CD4-positive, alpha-beta T cell treated with Interleukin-4 for 1 hour (primary cell): Measurements from ENCODE around the gene PIM3.

Source experiments
- DNase-seq, 2 donors: peaks; one replicate each; pipeline ENCODE4 v3.0.0-alpha.2; 2020 to 2022

Gene PIM3

GRCh38 chr22:49992921-49993648, 32.5 kb downstream of the PIM3 start:
- DNase-seq, result peak; percentile 72 to 75

DNA sequence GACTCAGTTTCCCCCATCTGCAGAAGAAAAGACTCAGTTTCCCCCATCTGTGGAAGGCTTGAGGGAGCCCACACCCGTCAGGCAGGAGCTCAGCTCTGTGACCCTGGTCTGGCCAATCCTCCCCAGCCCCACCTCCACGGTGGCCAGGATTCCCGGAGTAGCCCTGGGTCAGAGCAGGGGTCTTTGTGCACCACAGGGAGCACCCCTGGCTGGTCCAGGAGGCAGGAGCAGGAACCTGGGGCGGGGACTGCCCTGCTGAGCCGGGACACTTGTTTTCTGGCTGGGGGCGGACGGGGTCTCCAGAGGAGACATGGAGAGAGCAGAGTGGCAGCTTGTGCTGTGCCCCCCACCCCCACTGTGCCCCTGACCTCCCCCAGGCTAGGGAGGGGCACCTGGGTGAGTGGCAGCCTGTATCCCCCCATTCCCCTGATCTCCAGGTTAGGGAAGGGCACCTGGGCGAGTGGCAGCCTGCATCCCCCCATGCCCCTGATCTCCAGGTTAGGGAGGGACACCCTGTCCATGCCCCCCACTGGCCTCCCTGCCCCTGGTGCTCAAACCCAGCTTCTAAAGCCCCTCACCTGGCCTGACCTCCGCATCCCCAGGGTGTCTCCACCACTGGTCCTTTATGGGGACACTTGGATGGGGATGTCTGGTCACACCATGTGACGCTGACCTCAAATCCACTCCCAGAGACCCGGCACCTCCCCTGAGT, 33.2 kb downstream of the PIM3 start:
- DNase-seq, result no peak

GRCh38 chr22:49994361-49995040, 33.9 kb downstream of the PIM3 start:
- no peak for DNase-seq

DNA sequence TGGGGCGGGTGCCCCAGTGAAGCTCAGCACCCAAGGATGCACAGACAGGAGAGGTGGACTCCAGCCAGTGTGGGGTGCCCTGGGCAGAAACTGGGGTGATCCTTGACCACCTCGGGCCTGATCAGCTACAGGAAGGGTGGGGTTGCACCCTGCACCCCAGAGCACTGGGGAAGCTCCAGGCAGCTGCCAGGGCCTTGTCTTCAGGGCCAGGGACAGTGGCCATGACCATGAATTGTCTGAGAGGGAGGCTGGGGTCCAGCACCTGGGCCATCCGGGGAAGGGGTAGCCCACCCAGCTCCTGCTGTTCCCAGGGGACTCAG, 34.4 kb downstream of the PIM3 start:
- DNase-seq, result no peak

GRCh38 chr22:49995361-49996118, 35.0 kb downstream of the PIM3 start:
- no peak for DNase-seq

DNA sequence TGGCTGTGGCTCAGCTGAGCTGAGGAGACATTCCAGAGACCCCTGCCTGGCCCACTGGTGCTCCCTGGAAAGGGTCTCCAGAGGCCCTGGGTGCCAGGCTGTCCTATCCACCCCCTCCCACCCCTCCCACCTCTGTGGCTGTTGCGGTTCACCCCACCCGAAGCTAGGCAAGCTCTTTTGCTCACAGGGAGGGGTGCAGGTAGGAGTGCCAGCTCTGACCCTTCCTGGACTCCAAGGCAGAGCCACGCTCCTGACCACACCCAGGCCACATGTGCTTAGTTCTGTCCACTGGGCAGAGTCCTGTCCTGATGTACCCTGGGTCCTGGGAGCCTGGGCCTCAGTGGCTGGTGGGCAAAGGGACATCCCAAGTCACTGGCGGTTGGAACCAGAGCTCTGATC, 35.5 kb downstream of the PIM3 start:
- DNase-seq, result no peak

DNA sequence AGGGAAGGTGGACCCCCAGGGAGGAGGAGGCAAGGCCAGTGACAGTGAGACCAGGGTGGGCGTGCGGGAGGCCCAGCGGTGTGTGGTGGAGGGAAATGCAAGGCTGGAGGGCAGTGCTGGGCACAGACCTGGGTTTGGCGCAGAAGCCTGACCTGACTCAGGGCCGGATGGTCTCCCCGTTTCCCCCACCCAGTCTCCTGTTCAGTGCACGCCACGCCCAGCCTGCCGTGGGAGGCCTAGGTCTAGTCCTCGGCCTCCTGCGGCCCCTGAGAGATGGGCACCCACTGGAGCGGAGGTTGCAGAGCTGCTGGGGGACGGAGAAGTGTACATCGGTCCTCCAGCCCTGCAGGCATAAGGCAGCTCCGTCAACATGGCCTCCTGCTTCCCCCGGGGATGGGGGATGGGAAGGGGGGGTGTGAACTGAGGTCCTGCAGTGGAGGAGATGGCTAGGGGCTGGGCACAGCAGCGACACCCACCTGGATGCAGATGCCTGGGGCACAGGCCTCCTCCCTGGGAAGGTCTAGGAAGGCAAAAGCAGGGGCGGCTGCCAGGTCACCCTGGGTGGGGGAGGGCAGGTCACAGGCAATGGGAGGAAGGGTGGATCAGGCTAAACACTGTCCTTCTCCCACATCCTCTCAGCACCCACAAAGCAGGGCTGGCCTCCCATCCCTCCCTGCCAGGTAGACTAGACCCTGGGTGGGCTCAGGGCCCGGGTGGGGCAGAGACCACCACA, 36.1 kb downstream of the PIM3 start:
- DNase-seq, result no peak

DNA sequence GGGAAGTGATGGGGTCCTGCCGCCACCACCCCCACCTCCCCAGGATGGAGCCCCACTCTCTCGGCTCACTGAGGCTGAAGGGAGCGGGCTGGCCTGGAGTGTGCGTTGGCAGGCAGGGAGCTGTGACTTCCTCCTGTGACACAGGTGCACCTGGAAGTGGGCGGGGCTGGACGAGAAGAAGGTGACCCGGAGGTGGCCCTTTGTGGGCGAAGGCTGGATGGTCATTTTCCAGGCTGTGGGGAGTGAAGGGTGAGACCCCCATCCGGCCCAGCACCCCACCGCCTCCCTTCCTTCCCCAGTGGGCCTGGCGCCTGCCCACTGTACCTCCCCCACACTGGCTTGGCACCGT, 36.7 kb downstream of the PIM3 start:
- no peak for DNase-seq

- DNase-seq, result no peak
These were observed 37.6 kb downstream of the PIM3 start for GRCh38 chr22:49997932-49998717.

- DNase-seq, result no peak
These were observed 38.1 kb downstream of the PIM3 start for GRCh38 chr22:49998718-49999062.

GRCh38 chr22:49999063-49999945, 38.7 kb downstream of the PIM3 start:
- DNase-seq, result no peak

- DNase-seq, result no peak
These were observed 39.5 kb downstream of the PIM3 start for GRCh38 chr22:49999946-50000586.

- no peak for DNase-seq
These were observed 40.2 kb downstream of the PIM3 start for GRCh38 chr22:50000587-50001387.

GRCh38 chr22:50001388-50002231, 41.0 kb downstream of the PIM3 start:
- DNase-seq, result no peak

DNA sequence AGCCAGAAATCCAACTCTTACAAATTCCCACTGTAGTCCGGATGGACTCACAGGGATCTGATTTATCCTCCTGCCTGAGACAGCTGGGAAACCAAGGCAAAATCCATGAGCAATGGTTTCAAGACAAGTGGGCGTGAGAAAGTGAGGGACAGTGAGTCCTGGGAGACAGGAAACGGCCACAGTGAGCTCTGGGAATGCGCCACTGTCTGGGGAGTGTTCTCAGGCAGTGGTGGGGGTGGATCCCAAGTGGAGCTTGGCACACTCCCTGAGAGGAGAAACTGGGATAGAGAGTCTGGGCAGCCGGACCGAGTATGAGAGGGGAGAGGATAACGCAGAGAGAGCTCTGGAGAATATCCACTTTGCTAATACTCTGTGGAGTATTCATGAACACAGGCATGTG, 42.2 kb downstream of the PIM3 start:
- DNase-seq, result no peak

DNA sequence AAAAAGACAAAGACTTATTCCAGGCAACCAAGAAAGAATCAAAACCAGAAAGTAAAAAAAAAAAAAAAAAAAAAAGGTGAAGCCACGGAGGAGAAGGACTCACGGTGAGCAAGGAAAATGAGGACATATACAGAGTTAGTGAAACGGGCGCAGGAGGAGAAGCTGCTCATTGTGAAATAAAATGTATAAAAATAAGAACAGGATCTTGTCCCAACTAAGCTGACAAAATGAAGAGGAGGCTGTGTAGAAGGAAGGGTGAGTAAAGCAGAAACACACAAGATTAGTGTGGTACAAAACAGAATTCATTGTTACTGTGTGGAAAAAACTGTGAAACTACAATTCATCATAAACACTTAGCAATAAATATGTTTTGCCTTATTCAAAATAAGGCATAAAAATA, 44.3 kb downstream of the PIM3 start:
- no peak for DNase-seq

GRCh38 chr22:50007057-50007511, 46.5 kb downstream of the PIM3 start:
- no peak for DNase-seq
